HCT116 (cell line): ENCODE results near the gene CPSF2. TPM values are rescaled to one million over a fixed set of nuclear protein-coding genes. Genes with fewer than 3 reads are reported as not detected.
A peak's percentile ranks its signal among the peaks of the same experiment; 100 is the strongest.

Source experiments
- ATAC-seq: fragments of 200-7000 bp; cut with Tn5 transposase; 2 replicates; pipeline ENCODE4 v1.9.1; 2020; ENCODE audit warnings: mild to moderate bottlenecking, moderate library complexity
- BruUV-seq: library from RNA; stranded (reverse); fragments of 400-500 nt; replicated peaks from 2 replicates; lab custom pipeline; 2021; lab: Mats Ljungman, UMichigan
- CTCF ChIA-PET: fragments of 300-600 bp; sonication (Branson Sonifier 250); formaldehyde crosslinking; loops from one replicate; lab custom pipeline; 2021; ENCODE audit warnings: antibody characterized with exemption; lab: Charles Lee
- POLR2A ChIA-PET: fragments of 300-600, 350-600 bp; sonication (Branson Sonifier 250); formaldehyde crosslinking; loops from one replicate; lab custom pipeline; 2021; ENCODE audit warnings: antibody characterized with exemption; lab: Charles Lee
- RAD21 ChIA-PET, 2 experiments: fragments of 300-600 bp; sonication (Branson Sonifier 250); formaldehyde crosslinking; loops; one replicate each; lab custom pipeline; 2023; ENCODE audit warnings: low total read pairs in 2 of 2; ENCODE audit not compliant: uncharacterized antibody in 2 of 2, unreplicated experiment in 2 of 2, low non-redundant PET in 1 of 2; lab: Charles Lee
- DNase-seq: peaks from one replicate; pipeline ENCODE4 v3.0.0-alpha.2; 2010; ENCODE audit warnings: low read depth, low spot score
- H2AFZ ChIP-seq: fragments of 200-600 bp; shearing (Covaris generic), sonication (generic); 2 replicates; pipeline ENCODE4 v1.6.1; 2017; ENCODE audit warnings: low read depth, mixed run types, mixed read lengths, antibody characterized with exemption, low read length; ENCODE audit not compliant: poor library complexity, severe bottlenecking
- H3K27ac ChIP-seq: 2 replicates; pipeline ENCODE4 v1.5.1; 2012; ENCODE audit warnings: low read depth, low read length
- H3K27me3 ChIP-seq: fragments of 200-600 bp; sonication (generic); 2 replicates; pipeline ENCODE4 v1.6.1; 2016; ENCODE audit warnings: mixed run types, low read length, mixed read lengths; ENCODE audit not compliant: insufficient read depth
- H3K36me3 ChIP-seq, 2 experiments: fragments of 200-500 bp in 1 of 2; fragments of 200-600 bp in 1 of 2; sonication (Bioruptor generic) in 1 of 2; sonication (generic) in 1 of 2; 2 replicates each; pipeline versions ENCODE4 v1.5.1 to v1.6.1; 2014 to 2016; ENCODE audit warnings: low read length in 2 of 2, inconsistent platforms in 1 of 2, mixed read lengths in 1 of 2, mixed run types in 1 of 2; ENCODE audit not compliant: insufficient read depth in 2 of 2, control insufficient read depth in 1 of 2
- H3K4me1 ChIP-seq, 2 experiments: fragments of 200-600 bp in 1 of 2; sonication (generic) in 1 of 2; 2 replicates each; pipeline versions ENCODE4 v1.5.1 to v1.6.1; 2012 to 2017; ENCODE audit warnings: low read length in 2 of 2, inconsistent platforms in 1 of 2, mild to moderate bottlenecking in 1 of 2, mixed read lengths in 1 of 2, mixed run types in 1 of 2, moderate library complexity in 1 of 2; ENCODE audit not compliant: insufficient read depth in 2 of 2, control insufficient read depth in 1 of 2
- H3K4me2 ChIP-seq: fragments of 200-600 bp; sonication (generic); 2 replicates; pipeline ENCODE4 v1.6.1; 2017; ENCODE audit warnings: mixed run types, low read length, mixed read lengths
- H3K4me3 ChIP-seq, 2 experiments: fragments of 200-600 bp in 1 of 2; sonication (generic) in 1 of 2; replicated peaks in 1 of 2; 2 replicates each; pipeline ENCODE4 v1.5.1; 2011 to 2016; ENCODE audit warnings: low read length in 2 of 2, control low read depth in 1 of 2, low read depth in 1 of 2, mild to moderate bottlenecking in 1 of 2, mixed read lengths in 1 of 2, mixed run types in 1 of 2
- H3K79me2 ChIP-seq: fragments of 200-600 bp; sonication (generic); 2 replicates; pipeline ENCODE4 v1.6.1; 2017; ENCODE audit warnings: mild to moderate bottlenecking, mixed run types, low read length, moderate library complexity, mixed read lengths; ENCODE audit not compliant: insufficient read depth
- H3K9ac ChIP-seq: fragments of 200-600 bp; sonication (generic); 2 replicates; pipeline ENCODE4 v1.6.1; 2016; ENCODE audit warnings: low read length, mixed read lengths
- H3K9me2 ChIP-seq: fragments of 200-600 bp; sonication (generic), shearing (Covaris generic); 2 replicates; pipeline ENCODE4 v1.6.1; 2017; ENCODE audit warnings: mixed run types, mild to moderate bottlenecking, moderate library complexity; ENCODE audit not compliant: insufficient read depth
- H3K9me3 ChIP-seq, 2 experiments: fragments of 200-500 bp in 1 of 2; fragments of 200-600 bp in 1 of 2; sonication (Bioruptor generic) in 1 of 2; sonication (generic) in 1 of 2; 2 replicates each; pipeline ENCODE4 v1.6.1; 2014 to 2017; ENCODE audit warnings: low read length in 2 of 2, mixed read lengths in 2 of 2, inconsistent platforms in 1 of 2, low read depth in 1 of 2, mild to moderate bottlenecking in 1 of 2, mixed run types in 1 of 2, moderate library complexity in 1 of 2; ENCODE audit not compliant: control insufficient read depth in 1 of 2, insufficient read depth in 1 of 2
- H4K20me1 ChIP-seq: fragments of 200-600 bp; sonication (generic), shearing (Covaris generic); 2 replicates; pipeline ENCODE4 v1.6.1; 2017; ENCODE audit warnings: mixed run types, mild to moderate bottlenecking, moderate library complexity; ENCODE audit not compliant: insufficient read depth
- CBX3 ChIP-seq: IDR thresholded peaks from 2 replicates; pipeline ENCODE4 v1.6.1; 2012; ENCODE audit warnings: low read depth
- CEBPB ChIP-seq: IDR thresholded peaks from 2 replicates; pipeline ENCODE4 v1.6.1; 2012; ENCODE audit warnings: low read depth
- CTCF ChIP-seq, 3 experiments: fragments of 200-600 bp in 1 of 3; sonication (generic) in 1 of 3; IDR thresholded peaks in 2 of 3; conservative IDR thresholded peaks in 1 of 3; 2 replicates each; pipeline ENCODE4 v1.5.1; 2012 to 2017; ENCODE audit warnings: low read depth in 2 of 3, low read length in 2 of 3, antibody characterized with exemption in 1 of 3, borderline replicate concordance in 1 of 3, control low read depth in 1 of 3, mild to moderate bottlenecking in 1 of 3, mixed read lengths in 1 of 3, mixed run types in 1 of 3, moderate library complexity in 1 of 3; ENCODE audit not compliant: insufficient read depth in 1 of 3
- EGR1 ChIP-seq: IDR thresholded peaks from 2 replicates; pipeline ENCODE4 v1.6.1; 2012; ENCODE audit warnings: low read depth
- EZH2phosphoT487 ChIP-seq: fragments of 200-600 bp; IDR thresholded peaks from 2 replicates; pipeline ENCODE4 v1.6.1; 2018; ENCODE audit warnings: antibody characterized with exemption, borderline replicate concordance
- MAX ChIP-seq: IDR thresholded peaks from 2 replicates; pipeline ENCODE4 v1.6.1; 2012
- POLR2AphosphoS5 ChIP-seq: IDR thresholded peaks from 2 replicates; pipeline ENCODE4 v1.6.1; 2011; ENCODE audit warnings: mild to moderate bottlenecking, low read depth, low read length, moderate library complexity
- REST ChIP-seq: IDR thresholded peaks from 2 replicates; pipeline ENCODE4 v1.6.1; 2012; ENCODE audit warnings: low read depth
- SIN3A ChIP-seq: IDR thresholded peaks from 2 replicates; pipeline ENCODE4 v1.6.1; 2012; ENCODE audit warnings: low read depth
- SP1 ChIP-seq: IDR thresholded peaks from 2 replicates; pipeline ENCODE4 v1.6.1; 2012; ENCODE audit warnings: low read depth
- YY1 ChIP-seq: IDR thresholded peaks from 2 replicates; pipeline ENCODE4 v1.6.1; 2011; ENCODE audit warnings: low read length, low read depth, moderate library complexity, mild to moderate bottlenecking; ENCODE audit not compliant: insufficient replicate concordance; ENCODE audit errors: extremely low read depth
- ZFX ChIP-seq: fragments of 450-650 bp; IDR thresholded peaks from 2 replicates; pipeline ENCODE4 v1.6.1; 2017
- intact Hi-C: fragments of 100-400 bp; cut with micrococcal nuclease; formaldehyde crosslinking; loops from 2 replicates; pipeline ENCODE4 v1.10.0; 2022
- total RNA-seq: library from RNA; stranded (reverse); gene quantifications from one replicate; pipeline ENCODE4 v1.2.1, GENCODE V29; 2021; ENCODE audit not compliant: unreplicated experiment

The CPSF2 gene
- total RNA-seq, 1 experiment from 2014 or later, result 77.0 TPM

GRCh38 chr14:92122761-92123160 is 992 bp downstream of the CPSF2 start:
- intact Hi-C loops, result no loop called here
- Histone ChIP-seq H4K20me1 (no peaks in the 10 kb centered on the region), H3K27me3 (no peaks in the 10 kb centered on the region), H3K4me2 (peak overlapping the region; percentile 83), H3K36me3 (peaks cover 2 to 9% of the 10 kb centered on the region in 2 experiments; a peak in 1 of 4 replicates), H2AFZ (peak overlapping the region; percentile 90), H3K4me3 (peak overlapping the region; percentile 88 to 96), H3K27ac (peak overlapping the region; percentile 88), H3K9ac (peak overlapping the region; percentile 95), H3K79me2 (peaks cover 51% of the 10 kb centered on the region), H3K9me3 (no peaks in the 10 kb centered on the region), H3K9me2 (no peaks in the 10 kb centered on the region), H3K4me1 (peaks cover 0 to 8% of the 10 kb centered on the region in 2 experiments; a peak in 2 of 4 replicates)
- POLR2A ChIA-PET, result interaction anchor here (3.2 kb wide), 1 partner anchor 16 kb away, joined by 21 read pairs; the partner anchor contains the start of gene ATXN3
- ATAC-seq, result 0 out of 2 replicates have a peak, but pooled peaks have one; percentile 2
- no TSS peak for BruUV-seq
- CTCF ChIA-PET, result interaction anchor here (1.8 to 9.6 kb wide), 2 partner anchors 16 to 564 kb away, joined by 5 to 77 read pairs; partner anchors contain the start of gene ATXN3
- no peak for DNase-seq
- RAD21 ChIA-PET, result no interaction called here
- TF ChIP-seq EZH2phosphoT487 (no peak), CBX3 (no peak), EGR1 (no peak)

GRCh38 chr14:92134456-92134855 is 12.7 kb downstream of the CPSF2 start:
- intact Hi-C loops, result loop anchor here (10.0 kb wide), 2 partner anchors 220 to 470 kb away; no protein-coding TSS in a partner anchor
- no peak for TF ChIP-seq CEBPB
- TF ChIP-seq ZFX, result no peak
- no peak for TF ChIP-seq EZH2phosphoT487
- TF ChIP-seq POLR2AphosphoS5, result no peak
- no peak for TF ChIP-seq SP1
- TF ChIP-seq YY1, result no peak
- TF ChIP-seq MAX, result no peak
- no peak for TF ChIP-seq SIN3A
- TF ChIP-seq CTCF (IDR thresholded peaks at IDR 0.05 in 2 of 3, conservative IDR thresholded peaks at IDR 0.05 in 1 of 3; ENCODE audit: borderline replicate concordance in 1 of 3, insufficient read depth in 1 of 3, low read depth in 2 of 3, low read length in 2 of 3), result no peak
- TF ChIP-seq REST, result no peak

More at GRCh38 chr14:92134456-92134855, 12.7 kb downstream of the CPSF2 start:
- ChIA-PET POLR2A (no interaction called here), CTCF (interaction anchor here (0.6 to 1.3 kb wide), 3 partner anchors 113 to 554 kb away, joined by 3 read pairs; no protein-coding TSS in a partner anchor), RAD21 (no interaction called here)
- no peaks in the 10 kb centered on the region for H3K9me2 ChIP-seq
- H3K79me2 ChIP-seq, result no peaks in the 10 kb centered on the region; the same call in 1 of the 2 replicates
- ATAC-seq (no peak), DNase-seq (no peak)
- peaks cover 38 to 47% of the 10 kb centered on the region in 2 experiments for H3K36me3 ChIP-seq
- no peaks in the 10 kb centered on the region for H4K20me1 ChIP-seq
- H3K27me3 ChIP-seq, result no peaks in the 10 kb centered on the region
- H3K27ac ChIP-seq, result no peak overlapping the region
- H2AFZ ChIP-seq, result no peak overlapping the region
- H3K9ac ChIP-seq, result no peak overlapping the region
- no peaks in the 10 kb centered on the region for H3K4me1 ChIP-seq
- BruUV-seq, result no TSS peak
- H3K9me3 ChIP-seq, result no peaks in the 10 kb centered on the region
- H3K4me2 ChIP-seq, result no peak overlapping the region
- no peak overlapping the region for H3K4me3 ChIP-seq
